Measurements from ENCODE around the gene MPIG6B.

DNA sequence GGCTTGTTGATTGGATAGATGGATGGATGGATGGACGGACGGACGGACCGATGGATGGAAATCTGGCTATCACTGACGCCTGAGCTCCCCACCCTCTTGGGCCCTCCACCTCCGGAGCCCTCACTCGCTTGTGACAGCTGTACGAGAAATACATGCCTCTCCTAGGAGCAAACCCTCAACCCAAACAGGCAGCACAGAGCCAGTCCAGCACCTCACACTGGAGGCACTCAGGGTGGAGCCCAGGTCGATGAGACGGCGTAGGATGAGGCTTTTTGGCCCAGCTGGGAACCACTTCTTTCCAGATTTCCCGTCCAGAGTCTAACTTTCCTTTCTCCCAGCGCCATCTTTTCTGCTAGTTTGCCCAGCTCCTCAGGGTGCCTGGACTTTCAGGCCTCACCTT, 39.6 kb upstream of the MPIG6B start:
- TF ChIP-seq, protein P1, sequence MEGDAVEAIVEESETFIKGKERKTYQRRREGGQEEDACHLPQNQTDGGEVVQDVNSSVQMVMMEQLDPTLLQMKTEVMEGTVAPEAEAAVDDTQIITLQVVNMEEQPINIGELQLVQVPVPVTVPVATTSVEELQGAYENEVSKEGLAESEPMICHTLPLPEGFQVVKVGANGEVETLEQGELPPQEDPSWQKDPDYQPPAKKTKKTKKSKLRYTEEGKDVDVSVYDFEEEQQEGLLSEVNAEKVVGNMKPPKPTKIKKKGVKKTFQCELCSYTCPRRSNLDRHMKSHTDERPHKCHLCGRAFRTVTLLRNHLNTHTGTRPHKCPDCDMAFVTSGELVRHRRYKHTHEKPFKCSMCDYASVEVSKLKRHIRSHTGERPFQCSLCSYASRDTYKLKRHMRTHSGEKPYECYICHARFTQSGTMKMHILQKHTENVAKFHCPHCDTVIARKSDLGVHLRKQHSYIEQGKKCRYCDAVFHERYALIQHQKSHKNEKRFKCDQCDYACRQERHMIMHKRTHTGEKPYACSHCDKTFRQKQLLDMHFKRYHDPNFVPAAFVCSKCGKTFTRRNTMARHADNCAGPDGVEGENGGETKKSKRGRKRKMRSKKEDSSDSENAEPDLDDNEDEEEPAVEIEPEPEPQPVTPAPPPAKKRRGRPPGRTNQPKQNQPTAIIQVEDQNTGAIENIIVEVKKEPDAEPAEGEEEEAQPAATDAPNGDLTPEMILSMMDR (IDR thresholded peaks at IDR 0.05), result no peak
- TF ChIP-seq POLR2A (IDR thresholded peaks at IDR 0.05), result no peak
